ENCODE data around the gene KCNQ1. TPM values are rescaled to one million over a fixed set of nuclear protein-coding genes. Genes with fewer than 3 reads are reported as not detected.

Gene KCNQ1
- polyA plus RNA-seq, 4 donors, result 2.3 to 13.0 (median 10.0) TPM

DNA sequence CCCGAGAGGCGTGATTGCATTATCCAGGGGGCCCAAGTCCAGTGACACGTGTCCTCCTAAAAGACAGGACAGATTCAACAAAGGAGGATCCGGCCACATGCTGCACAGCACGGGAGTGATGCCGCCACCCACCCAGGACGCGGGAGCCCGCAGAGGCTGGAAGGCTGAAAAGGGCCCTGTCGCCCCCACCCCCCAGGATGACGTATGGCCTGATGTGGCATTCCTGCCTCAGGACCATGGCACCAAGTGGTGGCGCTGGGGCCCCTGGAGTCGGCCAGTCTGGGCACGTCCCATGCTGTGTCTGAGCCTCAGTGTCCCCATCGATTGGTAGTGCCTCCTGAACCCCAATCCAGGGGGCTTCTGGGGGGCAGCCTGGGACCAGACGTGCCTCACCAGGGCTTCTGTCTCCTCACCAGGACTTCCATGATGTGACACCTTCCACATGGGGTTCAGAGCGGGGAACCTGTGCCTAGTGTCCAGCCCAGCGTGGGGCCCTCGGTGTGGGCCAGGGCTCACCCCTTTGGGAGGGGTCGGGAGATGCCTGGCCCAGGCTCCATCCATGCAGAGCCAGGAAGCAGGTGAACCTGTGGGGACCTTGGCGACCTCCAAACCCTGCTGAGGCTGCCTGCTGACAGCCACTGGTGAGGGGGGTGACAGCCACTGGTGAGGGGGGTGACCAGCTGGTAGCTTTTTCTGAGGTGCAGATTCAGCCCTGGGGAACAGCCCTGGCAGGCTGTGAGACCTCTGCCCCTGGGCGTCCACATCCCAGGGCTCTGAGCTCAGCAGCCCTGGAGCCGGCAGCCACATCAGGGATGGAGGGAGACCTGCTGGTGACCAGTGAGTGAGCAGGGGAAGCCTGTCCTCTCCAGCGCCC is 75.3 kb downstream of the KCNQ1 start:
- no peak for DNase-seq (ENCODE audit: low read depth in 4 of 4, low spot score in 3 of 4)

DNA sequence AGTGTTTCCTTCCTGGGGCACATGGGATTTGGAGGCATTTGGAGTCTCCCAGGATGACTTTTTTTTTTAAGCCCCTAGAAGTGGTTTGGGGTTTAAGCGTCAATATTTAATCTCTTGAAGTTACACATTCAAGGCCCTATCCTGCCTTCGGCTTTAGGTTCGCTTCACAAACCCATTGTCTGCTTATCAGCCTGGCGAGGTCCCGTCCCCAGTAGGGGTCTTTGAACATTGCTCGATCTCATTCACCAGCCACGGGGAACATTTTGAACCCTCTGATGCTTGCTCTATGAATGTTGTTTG is 75.9 kb downstream of the KCNQ1 start:
- no peak for DNase-seq (ENCODE audit: low read depth in 4 of 4, low spot score in 3 of 4)

DNA sequence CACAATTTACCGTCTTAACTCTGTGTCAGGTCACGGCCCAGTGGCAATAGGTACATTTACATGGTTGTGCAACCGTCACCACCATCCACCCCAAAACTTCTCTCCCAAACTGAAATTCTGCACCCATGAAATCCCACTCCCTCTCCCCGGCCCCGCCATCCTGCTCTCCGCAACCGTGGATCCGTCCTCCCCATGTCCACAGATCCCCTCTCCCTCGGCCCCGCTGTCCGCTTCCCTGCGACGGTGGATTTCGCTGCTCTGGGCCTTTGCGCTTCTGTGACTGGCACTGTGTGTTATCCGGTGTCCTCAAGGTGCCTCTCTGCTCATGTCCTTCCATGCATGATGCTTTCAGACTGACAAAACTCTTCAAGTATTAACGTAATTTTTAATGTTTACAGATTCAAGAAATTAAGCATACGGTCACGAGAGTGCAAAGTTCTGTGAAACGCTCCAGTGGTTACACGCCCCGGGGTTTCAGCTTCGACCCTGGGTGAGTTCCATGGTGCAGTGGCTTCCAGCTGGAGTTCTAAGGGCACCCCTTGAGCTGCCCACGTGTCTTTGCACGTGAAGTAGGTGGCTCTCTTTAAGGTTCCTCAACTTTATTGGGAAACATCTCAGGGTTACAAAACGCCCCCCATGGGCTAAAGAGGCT is 76.4 kb downstream of the KCNQ1 start:
- DNase-seq (ENCODE audit: low read depth in 4 of 4, low spot score in 3 of 4), result no peak

DNA sequence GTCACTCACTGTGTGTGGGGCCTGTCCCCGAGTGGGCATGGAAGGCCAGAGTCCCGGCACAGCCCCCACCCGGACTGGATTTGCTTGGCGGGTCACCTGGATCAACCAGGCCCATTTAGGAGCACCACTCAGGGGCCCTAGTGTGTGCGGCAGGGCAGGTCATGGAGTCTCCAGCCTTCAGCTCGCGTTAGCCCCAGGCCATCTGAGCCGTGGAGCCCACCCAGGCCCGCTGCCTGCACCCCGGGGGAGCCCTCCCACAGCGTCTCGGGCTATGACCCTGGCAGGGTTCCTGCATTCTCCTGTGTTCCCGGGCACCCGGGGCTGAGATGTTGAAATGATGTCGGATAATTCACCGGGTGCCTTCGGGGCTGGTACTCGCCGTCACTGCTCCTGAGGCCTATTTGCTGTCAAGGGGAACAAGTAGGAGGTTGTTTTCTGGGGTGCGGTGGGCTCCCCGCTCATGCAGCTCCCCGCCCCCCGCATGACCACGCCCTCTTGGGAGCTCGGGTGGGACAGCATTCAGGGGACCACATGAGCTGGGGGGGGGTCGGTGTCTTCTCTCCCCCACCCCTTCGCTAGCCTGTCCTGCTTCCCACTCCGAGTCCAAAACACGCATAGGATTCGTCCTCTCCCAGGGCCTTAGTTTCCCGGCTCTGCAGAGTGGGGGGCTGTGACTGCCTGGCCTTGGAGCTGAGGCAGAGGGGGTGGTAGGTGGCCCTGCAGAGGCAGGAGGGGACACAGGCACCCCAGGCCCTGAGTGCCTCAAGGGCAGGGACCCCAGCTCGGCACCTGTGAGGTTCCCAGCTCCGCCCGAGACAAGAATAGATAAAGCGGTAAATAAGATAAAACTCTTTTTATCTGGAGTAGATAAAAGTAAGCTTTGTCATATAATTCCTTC is 77.2 kb downstream of the KCNQ1 start:
- no peak for DNase-seq (ENCODE audit: low read depth in 4 of 4, low spot score in 3 of 4)

DNA sequence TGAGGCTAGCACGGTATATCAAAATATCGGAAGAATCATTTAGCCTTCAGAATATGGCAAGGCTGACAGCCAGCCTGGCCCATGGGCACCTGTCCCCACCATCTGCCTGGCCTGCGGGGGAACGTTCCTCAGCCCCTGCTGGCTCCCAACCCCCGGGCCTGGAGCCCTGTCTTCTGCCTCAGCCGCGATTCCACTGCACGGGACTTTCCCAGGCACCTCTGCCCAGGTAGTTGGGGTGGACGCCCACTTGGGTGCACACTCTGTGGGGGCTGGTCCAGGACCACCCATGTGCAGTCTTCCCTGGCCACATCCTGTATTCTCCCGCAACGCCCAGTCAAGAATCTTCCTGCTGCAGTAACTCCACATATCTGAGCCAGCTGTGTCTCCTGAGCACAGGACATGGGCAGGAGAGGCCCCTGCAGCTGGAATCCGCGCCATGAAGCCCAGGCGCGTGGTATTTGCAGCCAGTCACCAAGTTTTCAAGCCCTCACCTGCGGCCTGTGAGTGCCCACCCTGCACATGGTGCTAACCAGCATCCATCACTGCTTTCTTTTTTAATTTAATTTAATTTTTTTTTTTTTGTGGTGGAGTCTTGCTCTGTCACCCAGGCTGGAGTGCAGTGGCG is 77.9 kb downstream of the KCNQ1 start:
- DNase-seq (ENCODE audit: low read depth in 4 of 4, low spot score in 3 of 4), result no peak

DNA sequence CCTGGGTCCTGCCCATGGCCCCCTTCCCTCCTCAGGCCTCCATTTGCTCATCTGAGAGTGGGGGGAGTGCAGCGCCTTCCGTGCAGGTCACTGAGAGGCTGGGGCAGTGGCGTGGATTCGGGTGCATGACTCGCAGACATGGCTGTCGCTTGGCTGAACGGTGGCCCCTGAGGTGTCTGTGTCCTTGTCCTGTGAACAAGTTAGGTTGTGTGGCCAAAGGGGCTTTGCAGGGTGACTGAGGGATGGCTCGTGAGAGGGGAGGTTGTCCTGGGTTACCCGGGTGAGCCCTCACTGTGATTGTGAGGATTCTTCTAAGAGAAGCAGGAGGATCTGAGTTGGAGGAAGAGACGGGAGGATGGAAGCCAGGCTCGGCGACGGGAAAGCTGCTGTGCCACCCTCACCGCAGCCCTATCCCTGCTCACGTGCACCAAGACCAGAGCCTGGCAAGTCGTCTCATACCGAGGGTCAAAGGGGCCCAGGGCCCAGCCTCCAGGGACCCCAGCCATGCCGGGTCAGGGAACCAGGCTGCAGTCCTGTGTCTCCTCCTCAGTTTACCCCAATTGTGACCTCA is 79.1 kb downstream of the KCNQ1 start:
- no peak for DNase-seq (ENCODE audit: low read depth in 4 of 4, low spot score in 3 of 4)

DNA sequence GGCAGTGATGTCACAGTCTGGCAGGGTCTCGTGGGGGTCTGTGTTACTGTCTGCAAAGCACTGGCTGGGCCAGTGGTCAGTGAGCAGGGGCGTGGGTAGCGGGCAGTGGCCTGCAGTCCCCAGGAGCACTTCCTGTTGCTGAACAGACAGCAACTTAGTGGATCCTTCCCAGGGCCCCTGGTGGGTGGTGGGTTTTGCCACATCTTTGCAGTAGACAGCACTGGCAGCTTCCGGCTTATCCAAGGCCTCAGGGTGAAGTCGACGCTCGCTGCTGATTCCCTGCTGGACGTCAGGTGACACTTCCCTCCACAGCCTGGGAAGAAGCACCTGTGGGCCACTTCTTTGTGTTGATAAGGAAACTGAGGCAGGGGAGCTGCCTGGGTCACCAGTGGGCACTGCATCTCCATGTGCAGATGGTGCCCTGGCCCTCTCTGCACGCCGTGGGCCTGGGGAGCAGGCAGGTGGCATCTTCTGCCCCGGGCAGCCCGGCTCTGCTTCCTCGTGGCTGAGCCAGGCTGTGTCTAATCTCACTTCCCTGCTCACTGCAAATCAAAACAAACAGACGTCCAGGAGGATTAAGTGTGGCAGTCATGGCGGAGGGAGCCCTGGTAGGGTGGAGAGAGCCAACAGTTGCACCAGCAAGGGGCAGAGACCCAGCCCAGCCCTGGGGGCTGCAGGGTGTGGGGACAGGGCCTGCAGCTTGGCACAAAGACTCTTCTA is 79.8 kb downstream of the KCNQ1 start:
- no peak for DNase-seq (ENCODE audit: low read depth in 4 of 4, low spot score in 3 of 4)

DNA sequence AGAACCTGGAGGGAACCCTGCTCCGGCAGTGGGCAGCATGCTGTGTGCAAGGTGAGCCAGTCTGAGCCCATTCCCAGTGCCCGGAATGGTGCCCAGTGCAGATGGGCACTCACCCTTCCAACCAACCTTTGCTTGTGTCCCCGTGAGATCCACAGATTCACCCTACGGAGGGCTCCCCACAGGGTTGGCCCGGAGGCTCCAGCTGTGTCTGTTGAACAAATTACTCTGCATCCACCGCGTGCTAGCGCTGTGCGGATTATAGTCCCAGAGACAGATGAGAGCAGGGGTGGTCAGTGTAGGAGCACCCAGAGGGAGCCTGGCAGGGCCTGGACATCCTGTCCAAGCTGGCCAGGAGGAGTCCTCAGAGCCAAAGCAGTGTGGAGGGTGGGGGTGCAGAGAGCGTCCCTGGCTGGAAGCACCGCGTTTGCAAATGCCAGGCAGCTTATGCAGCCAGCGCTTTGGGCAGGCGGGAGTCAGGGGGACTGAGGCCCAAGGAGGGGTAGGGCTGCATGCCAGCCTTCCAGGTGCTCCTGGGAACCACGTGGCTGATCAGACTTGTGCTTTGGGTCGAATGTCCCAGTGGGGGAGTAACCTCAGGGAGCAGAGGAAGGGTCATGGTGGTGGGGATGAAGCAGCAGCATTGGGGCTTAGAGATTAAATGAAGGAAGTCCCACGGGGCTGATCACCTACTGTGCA is 80.5 kb downstream of the KCNQ1 start:
- no peak for DNase-seq (ENCODE audit: low read depth in 4 of 4, low spot score in 3 of 4)

DNA sequence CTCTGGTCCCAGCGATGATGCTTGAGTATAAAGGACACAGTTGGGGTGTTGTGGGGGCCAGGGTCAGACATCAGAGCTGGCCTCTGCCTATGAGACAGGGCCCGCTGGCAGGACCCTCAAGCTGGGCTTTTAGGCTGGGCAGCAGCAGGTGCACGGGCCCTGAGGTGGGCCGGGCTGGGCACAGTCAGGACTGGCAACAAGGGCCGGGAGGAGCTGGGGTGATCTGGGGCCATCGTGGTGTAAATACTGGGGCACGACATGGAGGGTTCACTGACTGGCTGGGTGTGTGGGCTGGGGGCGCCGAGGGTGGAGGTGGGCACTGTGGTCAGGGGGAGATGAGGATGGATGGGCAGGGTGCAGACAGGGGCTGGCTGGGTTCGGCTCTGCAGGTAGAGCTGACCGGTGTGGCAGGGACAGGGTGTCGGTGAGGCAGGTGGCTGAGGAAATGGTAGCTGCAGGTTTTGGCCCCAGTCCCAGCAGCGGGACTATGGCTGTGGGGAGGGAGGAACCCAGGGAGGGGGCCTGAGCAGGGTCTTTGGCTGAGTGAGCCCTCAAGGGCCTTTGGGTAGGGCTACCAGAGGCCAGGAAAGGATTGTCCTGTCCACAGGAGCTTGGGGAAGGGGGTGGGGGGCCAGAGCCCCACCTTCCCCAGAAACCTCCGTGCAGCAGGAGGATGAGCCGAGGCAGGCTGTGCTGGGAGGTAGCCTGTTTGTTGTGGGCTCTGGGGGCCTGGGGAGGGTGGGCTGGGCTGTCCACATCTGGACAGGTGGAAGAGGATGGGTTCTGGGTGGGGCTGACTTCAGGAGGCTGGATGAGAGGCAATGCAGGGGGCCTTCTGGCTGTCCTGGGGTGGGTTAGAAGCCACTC is 81.4 kb downstream of the KCNQ1 start:
- no peak for DNase-seq (ENCODE audit: low read depth in 4 of 4, low spot score in 3 of 4)

DNA sequence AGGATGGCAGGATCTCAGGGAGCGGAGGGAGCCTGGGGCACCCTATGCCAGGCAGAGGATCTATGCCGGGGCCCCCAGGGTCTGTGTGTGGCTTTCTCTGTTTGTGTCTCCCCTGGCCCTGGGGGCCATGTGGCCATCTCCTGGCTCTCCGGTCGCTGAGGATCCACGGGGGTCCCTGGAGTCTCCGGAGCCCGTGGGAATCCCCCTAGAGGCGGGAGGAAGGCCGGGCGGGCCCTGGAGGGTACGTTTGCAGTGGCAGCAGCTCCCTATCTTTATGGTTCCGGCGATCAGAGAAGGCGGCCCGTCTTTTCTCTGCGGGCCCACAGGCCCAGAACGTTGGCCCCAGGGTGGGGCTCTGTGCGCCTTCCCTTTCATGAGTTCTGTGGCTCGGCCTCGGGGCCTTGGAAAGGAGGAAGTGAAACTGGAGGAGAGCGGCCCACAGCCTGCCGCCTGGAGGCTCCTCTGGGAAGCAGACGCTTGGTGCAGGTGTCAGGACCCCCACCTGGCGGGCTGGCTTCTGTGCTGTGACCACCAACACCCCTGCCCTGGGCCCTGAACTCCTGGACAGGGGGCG is 82.1 kb downstream of the KCNQ1 start:
- DNase-seq (ENCODE audit: low read depth in 4 of 4, low spot score in 3 of 4), result no peak

DNA sequence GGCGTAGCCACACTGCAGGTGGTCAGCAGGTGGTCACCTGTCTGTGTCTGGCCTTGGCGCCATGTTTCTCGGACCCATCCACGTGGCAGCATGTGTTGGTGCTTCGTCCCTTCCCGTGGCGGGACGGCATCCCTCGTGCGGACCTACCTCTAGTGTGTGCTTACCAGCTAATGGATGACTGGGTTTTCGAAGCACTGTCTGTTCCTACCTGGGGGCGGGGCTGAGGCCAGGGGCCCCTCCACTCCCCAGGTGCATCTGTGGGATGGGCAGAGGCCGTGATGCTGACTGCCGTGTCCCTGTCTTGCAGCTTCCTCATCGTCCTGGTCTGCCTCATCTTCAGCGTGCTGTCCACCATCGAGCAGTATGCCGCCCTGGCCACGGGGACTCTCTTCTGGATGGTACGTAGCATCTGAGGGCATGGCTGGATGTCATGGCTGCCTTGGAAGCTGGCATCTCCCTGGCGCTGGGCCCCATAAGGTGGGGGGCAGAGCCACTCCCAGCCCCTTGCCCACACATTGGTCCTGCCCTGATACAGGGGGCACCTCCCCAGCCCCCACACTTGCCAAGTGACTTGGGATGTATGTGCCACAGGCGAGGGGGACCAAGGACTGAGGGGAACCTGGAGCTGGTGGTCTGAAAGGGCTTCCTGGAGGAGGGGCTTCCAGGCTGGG is 82.9 kb downstream of the KCNQ1 start:
- no peak for DNase-seq (ENCODE audit: low read depth in 4 of 4, low spot score in 3 of 4)

DNA sequence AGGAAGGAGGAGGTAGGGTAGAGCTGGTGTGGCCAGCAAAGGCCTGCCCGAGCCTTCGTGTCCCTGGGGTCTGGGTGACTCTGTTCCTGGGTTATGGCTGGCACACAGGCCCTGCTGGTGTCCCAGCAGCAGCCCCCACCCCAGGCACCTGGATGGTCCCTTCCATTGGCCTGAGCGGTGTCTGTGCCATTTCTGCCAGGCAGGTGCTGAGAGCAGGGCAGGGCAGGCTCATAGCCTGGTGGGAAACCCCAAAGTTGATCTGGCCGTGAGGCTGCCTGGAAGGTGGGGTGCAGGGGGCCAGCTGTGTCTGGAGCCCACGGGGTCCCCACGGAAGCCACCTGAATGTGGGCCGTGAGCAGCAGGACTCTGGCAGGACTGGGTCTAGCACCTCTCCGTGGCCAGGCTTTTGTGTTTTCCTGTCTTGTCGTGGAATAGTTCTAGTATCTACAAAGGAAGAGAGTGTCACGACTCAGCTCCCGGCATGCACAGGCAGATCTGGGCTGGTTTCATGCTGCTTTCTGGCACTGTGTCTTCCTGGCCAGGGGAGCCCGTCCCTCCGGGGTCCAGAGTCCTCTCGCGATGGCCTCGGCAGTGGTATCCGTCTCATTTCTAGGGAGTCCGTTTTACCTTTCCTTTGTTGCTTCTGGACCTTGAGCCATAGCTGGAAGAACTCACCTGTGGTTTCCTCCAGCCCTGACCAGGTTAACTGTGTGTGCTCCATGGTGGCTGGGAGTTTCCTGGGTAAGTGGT is 83.7 kb downstream of the KCNQ1 start:
- no peak for DNase-seq (ENCODE audit: low read depth in 4 of 4, low spot score in 3 of 4)

DNA sequence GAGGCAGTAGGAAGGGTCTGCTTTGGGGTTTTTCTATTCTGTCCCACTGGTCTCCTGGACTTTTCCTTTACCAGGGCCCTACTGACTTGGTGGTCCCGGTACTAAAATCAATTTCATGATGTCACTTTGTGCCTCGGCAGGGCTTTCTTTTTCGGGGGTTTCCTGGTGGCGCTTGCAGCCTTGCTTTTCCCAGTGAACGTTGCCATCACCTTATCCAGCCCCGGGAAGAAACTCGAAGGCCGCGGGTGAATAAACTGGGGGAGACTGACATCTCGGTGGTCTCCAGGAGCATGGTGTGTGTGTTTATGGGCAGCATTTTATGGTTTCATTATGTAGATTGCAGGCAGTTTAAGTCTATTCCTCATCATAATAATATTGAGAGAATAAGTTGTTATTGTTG is 84.4 kb downstream of the KCNQ1 start:
- DNase-seq (ENCODE audit: low read depth in 4 of 4, low spot score in 3 of 4), result no peak

DNA sequence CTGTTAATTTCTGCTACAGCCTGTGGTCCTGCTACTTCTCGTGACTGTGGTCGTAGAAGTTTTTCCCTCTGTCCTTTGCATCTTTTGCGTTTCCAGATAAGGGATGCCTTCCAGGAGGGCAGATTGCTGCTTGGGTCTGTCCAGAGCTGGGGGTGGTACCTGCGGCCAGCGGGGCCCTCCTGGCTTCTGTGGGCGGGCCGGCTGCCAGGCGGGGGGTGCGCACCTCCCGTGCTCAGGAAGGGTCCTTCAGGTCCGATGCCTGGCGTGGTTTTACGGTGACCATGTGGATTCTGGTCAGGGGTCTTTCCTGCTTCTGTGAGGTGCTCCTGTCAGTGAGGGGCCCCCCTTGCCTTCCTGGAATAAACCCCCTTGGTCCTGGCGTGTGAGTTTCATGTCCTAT is 84.8 kb downstream of the KCNQ1 start:
- DNase-seq (ENCODE audit: low read depth in 4 of 4, low spot score in 3 of 4), result no peak

DNA sequence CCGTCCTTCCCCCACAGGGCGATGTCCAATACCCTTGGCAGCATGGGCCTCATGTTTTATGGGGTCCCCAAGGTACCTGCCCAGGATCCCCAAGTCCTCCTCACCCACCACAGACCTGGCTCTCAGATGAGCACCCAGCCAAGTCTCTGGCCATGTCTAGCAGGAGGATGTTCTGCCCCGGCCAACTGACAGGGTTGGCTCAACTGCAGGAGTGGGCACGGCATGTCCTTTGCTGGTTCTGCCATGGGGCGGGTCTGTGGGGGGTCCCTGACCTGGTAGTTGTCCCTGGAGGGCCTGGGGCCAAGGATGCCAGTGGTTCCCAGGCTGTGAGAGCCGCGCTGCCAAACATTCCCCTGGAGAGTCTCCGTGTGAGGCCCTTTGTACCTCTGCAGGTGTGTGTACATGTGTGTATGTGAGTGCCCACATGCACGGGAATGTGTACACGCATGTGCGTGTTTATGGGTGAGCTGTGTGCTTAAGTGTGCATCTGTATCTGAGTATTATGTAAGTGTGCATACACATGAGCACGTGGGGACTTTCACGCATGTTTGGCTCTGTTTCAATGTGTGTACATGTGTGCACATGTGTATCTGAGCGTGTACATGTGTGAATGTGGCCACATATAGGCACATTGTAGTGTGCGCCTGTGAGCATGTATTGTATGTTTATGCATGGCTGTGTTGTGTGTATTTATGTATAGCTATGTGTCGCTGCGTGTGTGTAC is 85.5 kb downstream of the KCNQ1 start:
- no peak for DNase-seq (ENCODE audit: low read depth in 4 of 4, low spot score in 3 of 4)

DNA sequence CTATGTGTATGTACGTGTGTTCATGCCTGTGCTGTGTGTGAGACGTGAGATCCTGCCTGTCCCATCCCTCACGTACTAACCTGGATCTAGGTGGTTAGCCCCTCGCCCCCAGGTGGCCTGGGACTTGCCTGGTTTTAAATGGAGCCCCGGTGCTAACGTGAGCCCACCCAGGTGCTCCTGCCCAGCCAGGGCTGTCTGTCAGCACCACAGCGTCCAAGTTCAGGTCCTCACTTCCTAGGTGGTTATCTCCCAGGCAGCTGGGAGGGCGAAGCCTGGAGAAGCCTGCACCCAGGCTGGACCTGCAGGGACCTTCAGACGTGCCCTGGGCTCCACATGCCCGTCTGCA is 86.0 kb downstream of the KCNQ1 start:
- no peak for DNase-seq (ENCODE audit: low read depth in 4 of 4, low spot score in 3 of 4)
